B cell (primary cell): ENCODE data around the gene ZNF100. TPM values are rescaled to one million over a fixed set of nuclear protein-coding genes. Genes with fewer than 3 reads are reported as not detected.

Experiments used
- ATAC-seq: fragments of 200-7000 bp; cut with Tn5 transposase; one replicate; pipeline ENCODE4 v1.10.0; 2021; ENCODE audit warnings: low read depth, mild to moderate bottlenecking, moderate number of reproducible peaks, moderate library complexity
- CTCF ChIA-PET: fragments of 350-600 bp; sonication (Branson Sonifier 250); formaldehyde crosslinking; loops from one replicate; lab custom pipeline; 2021; ENCODE audit warnings: antibody characterized with exemption, inconsistent platforms; lab: Charles Lee
- POLR2A ChIA-PET: fragments of 350-600 bp; sonication (Branson Sonifier 250); formaldehyde crosslinking; loops from one replicate; lab custom pipeline; 2021; ENCODE audit warnings: antibody characterized with exemption; lab: Charles Lee
- DNase-seq: peaks from one replicate; pipeline ENCODE4 v3.0.0; 2013
- H2AFZ ChIP-seq: 2 replicates; pipeline ENCODE4 v1.6.1; 2012; ENCODE audit warnings: mild to moderate bottlenecking, low read depth, low read length; ENCODE audit not compliant: insufficient read depth, poor library complexity, severe bottlenecking
- H3K27ac ChIP-seq, 2 donors: 1 replicate in 1 of 2; 2 replicates in 1 of 2; pipeline ENCODE4 v1.5.1; 2012 to 2013; ENCODE audit warnings: low read length in 2 of 2, mild to moderate bottlenecking in 2 of 2, moderate library complexity in 1 of 2
- H3K27me3 ChIP-seq, 4 experiments: fragments of 200-600 bp in 1 of 4; sonication (generic) in 1 of 4; replicated peaks in 1 of 4; 1 replicate in 2 of 4; 2 replicates in 2 of 4; pipeline versions ENCODE4 v1.6.1 to v1.7.0; 2013 to 2016; ENCODE audit warnings: low read length in 3 of 4, mild to moderate bottlenecking in 2 of 4, mixed read lengths in 1 of 4, moderate library complexity in 1 of 4; ENCODE audit not compliant: insufficient read depth in 4 of 4, control insufficient read depth in 3 of 4; ENCODE audit errors: control extremely low read depth in 1 of 4
- H3K36me3 ChIP-seq, 2 experiments: replicated peaks in 1 of 2; 1 replicate in 1 of 2; 2 replicates in 1 of 2; pipeline versions ENCODE4 v1.6.1 to v1.7.1; 2013; ENCODE audit warnings: low read length in 1 of 2; ENCODE audit not compliant: insufficient read depth in 2 of 2, control insufficient read depth in 1 of 2; ENCODE audit errors: control extremely low read depth in 1 of 2, extremely low read depth in 1 of 2
- H3K4me1 ChIP-seq, 2 donors: fragments of 200-600 bp in 1 of 2; sonication (generic) in 1 of 2; 1 replicate in 1 of 2; 2 replicates in 1 of 2; pipeline versions ENCODE4 v1.5.1 to v1.6.1; 2013 to 2017; ENCODE audit warnings: low read length in 2 of 2; ENCODE audit not compliant: control insufficient read depth in 2 of 2, insufficient read depth in 2 of 2
- H3K4me2 ChIP-seq: replicated peaks from 2 replicates; pipeline ENCODE3; 2012; ENCODE audit warnings: mild to moderate bottlenecking, low read depth, low read length; ENCODE audit not compliant: poor library complexity, severe bottlenecking
- H3K4me3 ChIP-seq, 5 experiments: fragments of 200-600 bp in 1 of 5; sonication (generic) in 1 of 5; 1 replicate in 3 of 5; 2 replicates in 2 of 5; pipeline versions ENCODE4 v1.5.1 to v1.7.0; 2011 to 2016; ENCODE audit warnings: low read length in 4 of 5, mild to moderate bottlenecking in 4 of 5, low read depth in 2 of 5, control low read depth in 1 of 5, moderate library complexity in 1 of 5; ENCODE audit not compliant: insufficient read depth in 1 of 5; ENCODE audit errors: control extremely low read depth in 1 of 5, extremely low read depth in 1 of 5
- H3K79me2 ChIP-seq: fragments of 200-600 bp; sonication (generic); one replicate; pipeline ENCODE4 v1.6.0; 2016; ENCODE audit warnings: low read length; ENCODE audit not compliant: control insufficient read depth, insufficient read depth
- H3K9ac ChIP-seq: fragments of 200-600 bp; sonication (generic); 2 replicates; pipeline ENCODE4 v1.6.1; 2017; ENCODE audit warnings: mild to moderate bottlenecking, low read length, moderate library complexity
- H3K9me3 ChIP-seq, 3 donors: one replicate each; pipeline versions ENCODE4 v1.6.1 to v1.7.1; 2013; ENCODE audit warnings: low read length in 2 of 3; ENCODE audit not compliant: control insufficient read depth in 2 of 3, insufficient read depth in 1 of 3; ENCODE audit errors: control extremely low read depth in 1 of 3
- H4K20me1 ChIP-seq: 2 replicates; pipeline ENCODE4 v1.6.0; 2012; ENCODE audit warnings: mild to moderate bottlenecking, low read length; ENCODE audit not compliant: insufficient read depth, control insufficient read depth, poor library complexity, severe bottlenecking
- H3K27ac Mint-ChIP-seq: one replicate; pipeline ENCODE4 v1.8.0; 2021; ENCODE audit warnings: mixed read lengths
- H3K27me3 Mint-ChIP-seq: one replicate; pipeline ENCODE4 v1.8.0; 2021; ENCODE audit warnings: mixed read lengths
- H3K4me1 Mint-ChIP-seq: one replicate; pipeline ENCODE4 v1.8.0; 2021; ENCODE audit warnings: mixed read lengths
- H3K4me3 Mint-ChIP-seq: one replicate; pipeline ENCODE4 v1.8.0; 2021; ENCODE audit warnings: mixed read lengths
- H3K9me3 Mint-ChIP-seq: one replicate; pipeline ENCODE4 v1.8.0; 2022; ENCODE audit warnings: mixed read lengths; ENCODE audit not compliant: insufficient read depth
- EZH2 ChIP-seq: IDR thresholded peaks from 2 replicates; pipeline ENCODE4 v1.6.1; 2012; ENCODE audit warnings: borderline replicate concordance, low read depth, mild to moderate bottlenecking, moderate library complexity, low read length; ENCODE audit not compliant: insufficient read depth, poor library complexity, severe bottlenecking
- WGBS: methylation state at CpG from one replicate; pipeline ENCODE4 v1.1.5; 2013; ENCODE audit warnings: missing lambda C conversion rate; ENCODE audit not compliant: insufficient coverage; 5-methylcytosine and 5-hydroxymethylcytosine counted together
- intact Hi-C: fragments of 100-400 bp; cut with micrococcal nuclease; formaldehyde crosslinking; loops from one replicate; pipeline ENCODE4 v1.10.0; 2022
- polyA plus RNA-seq: library from polyadenylated mRNA; depleted of rRNA; stranded (reverse); fragments of >200 nt; gene quantifications from 2 replicates; pipeline ENCODE4 v1.2.3, GENCODE V29; 2012
- total RNA-seq, 2 donors: library from RNA; stranded (reverse); fragments of 120-200 nt in 1 of 2; gene quantifications; 1 replicate in 1 of 2; 2 replicates in 1 of 2; pipeline versions ENCODE4 v1.2.3 to v1.2.4, GENCODE V29; 2013 to 2022
- TF ChIP-seq, protein P1 (sequence below): fragments of 200-600 bp; IDR thresholded peaks from one replicate; pipeline ENCODE4 v1.8.0; 2022; ENCODE audit warnings: antibody characterized with exemption, mild to moderate bottlenecking

ZNF100 gene
- total and polyA plus RNA-seq, 2 donors (not counting 1 experiment from before 2014, with no cell fraction given), result 2.9 to 16.0 TPM

DNA sequence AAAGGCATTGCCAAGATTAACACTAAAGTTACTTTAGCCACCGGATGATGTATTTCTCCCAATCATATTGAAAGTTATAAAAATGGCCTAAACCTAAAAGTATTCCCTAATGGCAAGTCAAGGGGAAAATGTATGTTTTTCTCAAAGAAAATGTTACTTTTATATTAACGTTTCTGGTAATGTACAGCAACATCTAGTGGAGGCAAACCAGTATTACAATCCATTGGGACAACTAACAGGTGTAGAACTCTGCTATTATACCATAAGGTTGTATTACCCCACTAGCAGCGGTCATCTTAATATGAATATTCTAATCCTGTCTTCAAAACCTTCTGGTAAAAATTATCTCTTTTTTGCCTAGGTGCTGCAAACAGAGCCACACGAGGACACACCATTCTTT is 69.2 kb downstream of the ZNF100 start:
- Histone ChIP-seq H3K4me2 (no peak overlapping the region), H3K27me3 (no peaks in the 10 kb centered on the region), H2AFZ (no peak overlapping the region), H3K4me1 (no peaks in the 10 kb centered on the region), H3K9ac (no peak overlapping the region), H3K27ac (no peak overlapping the region), H3K36me3 (no peaks in the 10 kb centered on the region), H3K4me3 (no peak overlapping the region), H4K20me1 (no peaks in the 10 kb centered on the region), H3K79me2 (no peaks in the 10 kb centered on the region), H3K9me3 (peaks cover 0 to 1% (median 0%) of the 10 kb centered on the region in 3 donors)
- Mint-ChIP-seq H3K9me3 (no peaks in the 10 kb centered on the region), H3K4me3 (no peak overlapping the region), H3K27ac (no peak overlapping the region), H3K27me3 (peaks cover 5% of the 10 kb centered on the region), H3K4me1 (no peaks in the 10 kb centered on the region)
- WGBS, result 40% methylated on average over 1 of the region's 4 CpGs
- TF ChIP-seq EZH2, result no peak
- TF ChIP-seq, protein P1, sequence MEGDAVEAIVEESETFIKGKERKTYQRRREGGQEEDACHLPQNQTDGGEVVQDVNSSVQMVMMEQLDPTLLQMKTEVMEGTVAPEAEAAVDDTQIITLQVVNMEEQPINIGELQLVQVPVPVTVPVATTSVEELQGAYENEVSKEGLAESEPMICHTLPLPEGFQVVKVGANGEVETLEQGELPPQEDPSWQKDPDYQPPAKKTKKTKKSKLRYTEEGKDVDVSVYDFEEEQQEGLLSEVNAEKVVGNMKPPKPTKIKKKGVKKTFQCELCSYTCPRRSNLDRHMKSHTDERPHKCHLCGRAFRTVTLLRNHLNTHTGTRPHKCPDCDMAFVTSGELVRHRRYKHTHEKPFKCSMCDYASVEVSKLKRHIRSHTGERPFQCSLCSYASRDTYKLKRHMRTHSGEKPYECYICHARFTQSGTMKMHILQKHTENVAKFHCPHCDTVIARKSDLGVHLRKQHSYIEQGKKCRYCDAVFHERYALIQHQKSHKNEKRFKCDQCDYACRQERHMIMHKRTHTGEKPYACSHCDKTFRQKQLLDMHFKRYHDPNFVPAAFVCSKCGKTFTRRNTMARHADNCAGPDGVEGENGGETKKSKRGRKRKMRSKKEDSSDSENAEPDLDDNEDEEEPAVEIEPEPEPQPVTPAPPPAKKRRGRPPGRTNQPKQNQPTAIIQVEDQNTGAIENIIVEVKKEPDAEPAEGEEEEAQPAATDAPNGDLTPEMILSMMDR, result peak; percentile 68
- intact Hi-C loops, result loop anchor here (5.0 kb wide), 1 partner anchor 1451 kb away; no protein-coding TSS in a partner anchor
- ChIA-PET CTCF (interaction anchor here (0.6 to 3.1 kb wide), 4 partner anchors 214 to 495 kb away, joined by 4 to 15 read pairs (median 6); no protein-coding TSS in a partner anchor), POLR2A (no interaction called here)
- ATAC-seq (no peak), DNase-seq (peak; percentile 44)

DNA sequence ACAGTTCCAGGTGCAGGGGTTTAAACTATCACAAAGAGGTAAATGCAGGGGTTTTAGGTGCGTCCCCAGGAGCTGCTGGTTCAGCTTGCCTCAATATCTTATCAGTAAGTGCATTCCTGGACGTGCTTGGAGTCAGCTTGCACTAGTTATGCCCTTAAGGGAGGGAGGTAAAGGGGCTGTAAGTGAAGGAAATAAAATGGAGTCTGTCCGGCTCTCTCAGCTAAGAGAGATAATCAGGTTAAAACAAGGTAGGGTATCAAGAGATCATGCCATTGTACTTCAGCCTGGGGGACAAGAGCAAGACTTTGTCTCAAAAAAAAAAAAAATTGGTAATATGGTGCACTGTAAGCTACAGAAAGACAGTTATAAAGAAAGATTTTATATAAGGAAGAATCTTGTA is 69.7 kb downstream of the ZNF100 start:
- no peak overlapping the region for H3K4me3 ChIP-seq
- no peak overlapping the region for H2AFZ ChIP-seq
- intact Hi-C loops, result loop anchor here (5.0 kb wide), 1 partner anchor 1450 kb away; no protein-coding TSS in a partner anchor
- peaks cover 0 to 1% (median 0%) of the 10 kb centered on the region in 3 donors for H3K9me3 ChIP-seq
- H3K4me1 ChIP-seq, result no peaks in the 10 kb centered on the region
- no peaks in the 10 kb centered on the region for H4K20me1 ChIP-seq
- TF ChIP-seq, protein P1, result no peak
- TF ChIP-seq EZH2, result no peak
- WGBS, result 75% methylated on average over 3 of the region's 3 CpGs
- no peak overlapping the region for H3K27ac ChIP-seq
- peaks cover 5% of the 10 kb centered on the region for H3K27me3 Mint-ChIP-seq
- ChIA-PET CTCF (interaction anchor here (0.7 to 3.1 kb wide), 3 partner anchors 11 to 495 kb away, joined by 3 to 15 read pairs (median 4); no protein-coding TSS in a partner anchor), POLR2A (no interaction called here)
- no peak overlapping the region for H3K4me3 Mint-ChIP-seq
- H3K4me2 ChIP-seq, result no peak overlapping the region
- no peaks in the 10 kb centered on the region for H3K27me3 ChIP-seq
- ATAC-seq (no peak), DNase-seq (no peak)
- no peak overlapping the region for H3K27ac Mint-ChIP-seq
- H3K9me3 Mint-ChIP-seq, result no peaks in the 10 kb centered on the region
- no peaks in the 10 kb centered on the region for H3K36me3 ChIP-seq
- H3K4me1 Mint-ChIP-seq, result no peaks in the 10 kb centered on the region
- no peak overlapping the region for H3K9ac ChIP-seq
- H3K79me2 ChIP-seq, result no peaks in the 10 kb centered on the region
